ENCODE measurements around the gene CRPPA. TPM values are rescaled to one million over a fixed set of nuclear protein-coding genes. Genes with fewer than 3 reads are reported as not detected.
"Not testable (repeated sequence)": the region's sequence is repeated elsewhere in the genome, so short reads cannot be mapped to it uniquely, and the experiment has no call there.

Gene CRPPA
- total RNA-seq, 4 donors from 2014 or later: 3.9 to 6.3 (median 4.2) TPM

DNA sequence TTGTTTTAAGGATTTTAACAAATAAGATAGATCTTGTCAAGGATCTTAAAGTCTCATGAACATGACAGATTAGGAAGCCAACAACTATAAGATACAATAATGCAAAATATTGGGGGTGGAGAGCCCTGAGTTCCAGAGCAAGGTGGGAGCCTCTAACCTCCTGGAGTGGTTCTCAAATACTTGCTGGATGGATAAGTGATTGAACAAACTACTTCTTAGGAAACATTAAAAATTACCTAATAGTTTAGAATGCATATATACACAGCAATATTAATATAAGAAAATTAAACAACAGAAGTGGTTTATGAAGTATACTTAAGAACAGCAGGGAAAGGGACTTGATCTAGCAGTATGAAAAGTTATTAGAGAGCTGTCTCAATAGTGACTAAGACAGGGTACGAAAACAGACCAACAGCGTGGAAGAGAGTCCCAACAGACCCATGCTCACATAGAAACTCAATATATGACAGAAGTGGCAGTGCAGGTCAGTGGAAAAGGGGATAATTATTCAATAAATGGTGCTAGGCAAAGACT lies 28.3 kb downstream of the CRPPA start:
- no peak for DNase-seq (ENCODE audit: low spot score in 2 of 2)
- Histone ChIP-seq H3K27ac (no peak overlapping the region), H3K27me3 (no peaks in the 10 kb centered on the region), H3K36me3 (peaks cover 0 to 10% (median 0%) of the 10 kb centered on the region in 3 donors), H3K4me3 (no peak overlapping the region), H3K4me1 (no peaks in the 10 kb centered on the region), H3K9me3 (peaks cover 0 to 21% (median 0%) of the 10 kb centered on the region in 4 donors)
- WGBS, 2 donors: 94 to 96% methylated on average over 2 of the region's 2 CpGs
- TF ChIP-seq EP300 (IDR thresholded peaks at IDR 0.05): no peak
- no peak for TF ChIP-seq POLR2A (IDR thresholded peaks at IDR 0.05)
- TF ChIP-seq, protein P1, sequence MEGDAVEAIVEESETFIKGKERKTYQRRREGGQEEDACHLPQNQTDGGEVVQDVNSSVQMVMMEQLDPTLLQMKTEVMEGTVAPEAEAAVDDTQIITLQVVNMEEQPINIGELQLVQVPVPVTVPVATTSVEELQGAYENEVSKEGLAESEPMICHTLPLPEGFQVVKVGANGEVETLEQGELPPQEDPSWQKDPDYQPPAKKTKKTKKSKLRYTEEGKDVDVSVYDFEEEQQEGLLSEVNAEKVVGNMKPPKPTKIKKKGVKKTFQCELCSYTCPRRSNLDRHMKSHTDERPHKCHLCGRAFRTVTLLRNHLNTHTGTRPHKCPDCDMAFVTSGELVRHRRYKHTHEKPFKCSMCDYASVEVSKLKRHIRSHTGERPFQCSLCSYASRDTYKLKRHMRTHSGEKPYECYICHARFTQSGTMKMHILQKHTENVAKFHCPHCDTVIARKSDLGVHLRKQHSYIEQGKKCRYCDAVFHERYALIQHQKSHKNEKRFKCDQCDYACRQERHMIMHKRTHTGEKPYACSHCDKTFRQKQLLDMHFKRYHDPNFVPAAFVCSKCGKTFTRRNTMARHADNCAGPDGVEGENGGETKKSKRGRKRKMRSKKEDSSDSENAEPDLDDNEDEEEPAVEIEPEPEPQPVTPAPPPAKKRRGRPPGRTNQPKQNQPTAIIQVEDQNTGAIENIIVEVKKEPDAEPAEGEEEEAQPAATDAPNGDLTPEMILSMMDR (IDR thresholded peaks at IDR 0.05): no peak

GRCh38 chr7:16383786-16384185 lies 37.6 kb downstream of the CRPPA start:
- H3K27ac ChIP-seq; H3K27me3 ChIP-seq; H3K4me1 ChIP-seq; DNase-seq (ENCODE audit: low spot score in 2 of 2); H3K4me3 ChIP-seq: not testable (repeated sequence)
- WGBS, 2 donors: 98 to 99% methylated on average over 18 of the region's 18 CpGs
- Histone ChIP-seq H3K9me3 (peaks cover 0 to 32% (median 0%) of the 10 kb centered on the region in 4 donors), H3K36me3 (peaks cover 0 to 18% (median 0%) of the 10 kb centered on the region in 3 donors)

GRCh38 chr7:16383103-16383502 lies 38.2 kb downstream of the CRPPA start:
- not testable (repeated sequence) for H3K4me1 ChIP-seq; H3K27ac ChIP-seq; H3K27me3 ChIP-seq; H3K4me3 ChIP-seq; DNase-seq (ENCODE audit: low spot score in 2 of 2)
- peaks cover 0 to 17% (median 0%) of the 10 kb centered on the region in 3 donors for H3K36me3 ChIP-seq
- peaks cover 0 to 25% (median 0%) of the 10 kb centered on the region in 4 donors for H3K9me3 ChIP-seq
- 92 to 96% methylated on average over 5 to 7 of the region's 7 CpGs for WGBS, 2 donors

Small RNA genes within 50 kb of the gene (small RNA-seq; reads per million reads assigned to genes)
- gene AC005014.3: not detected

Other genes with a start within 250 kb of the CRPPA start
- 1 to 10 TPM in 2 of 4 donors, under 1 TPM in 2; 0.39 to 2.4 (median 1.5) TPM for gene SOSTDC1, start 44.2 kb upstream of the CRPPA start, total RNA-seq
- not detected for gene LRRC72, start 105.3 kb upstream of the CRPPA start, total RNA-seq
- 10 to 100 TPM; 10.0 to 15.3 (median 13.7) TPM for gene ANKMY2, start 224.2 kb upstream of the CRPPA start, total RNA-seq
- 10 to 100 TPM; 50.2 to 69.3 (median 52.3) TPM for gene BZW2, start 224.6 kb upstream of the CRPPA start, total RNA-seq

Measured in tibial nerve (tissue), 4 donors.